Stomach (tissue), 9 donors: ENCODE measurements around the gene LRIG1. TPM values are rescaled to one million over a fixed set of nuclear protein-coding genes. Genes with fewer than 3 reads are reported as not detected.

Experiments used
- DNase-seq, 2 donors: peaks; one replicate each; pipeline versions ENCODE4 v3.0.0 to v3.0.0-alpha.2; 2013 to 2019
- H3K27ac ChIP-seq, 5 donors: fragments of 200-600 bp in 4 of 5; sonication (generic) in 4 of 5; one replicate each; pipeline ENCODE4 v1.5.1; 2013 to 2019; ENCODE audit warnings: mild to moderate bottlenecking in 1 of 5, moderate library complexity in 1 of 5
- H3K27me3 ChIP-seq, 3 donors: fragments of 200-600 bp; sonication (generic); one replicate each; pipeline ENCODE4 v1.5.1; 2017 to 2019; ENCODE audit warnings: mixed run types in 1 of 3
- H3K36me3 ChIP-seq, 4 donors: fragments of 200-600 bp; sonication (generic); 1 replicate in 3 of 4; 2 replicates in 1 of 4; pipeline ENCODE4 v1.5.1; 2016 to 2019
- H3K4me1 ChIP-seq, 4 donors: fragments of 200-600 bp; sonication (generic); one replicate each; pipeline ENCODE4 v1.5.1; 2016 to 2019
- H3K4me3 ChIP-seq, 4 donors: fragments of 200-600 bp; sonication (generic) in 3 of 4; one replicate each; pipeline ENCODE4 v1.5.1; 2016 to 2019; ENCODE audit warnings: mild to moderate bottlenecking in 1 of 4
- H3K9me3 ChIP-seq, 4 donors: fragments of 200-600 bp; sonication (generic); one replicate each; pipeline ENCODE4 v1.5.1; 2016 to 2019
- CTCF ChIP-seq, 7 experiments: fragments of 450-650 bp in 4 of 7; fragments of 200-600 bp in 3 of 7; sonication (generic) in 3 of 7; IDR thresholded peaks; one replicate each; pipeline ENCODE4 v1.5.1; 2016 to 2019; ENCODE audit warnings: antibody characterized with exemption in 7 of 7, control low read depth in 2 of 7, mild to moderate bottlenecking in 1 of 7
- EP300 ChIP-seq: sonication (generic); formaldehyde crosslinking; IDR thresholded peaks from one replicate; pipeline ENCODE4 v1.6.1; 2017; ENCODE audit warnings: antibody characterized with exemption
- POLR2A ChIP-seq, 4 donors: fragments of 450-650 bp; IDR thresholded peaks; one replicate each; pipeline ENCODE4 v1.6.1; 2016; ENCODE audit warnings: antibody characterized with exemption in 4 of 4, control low read depth in 2 of 4, mild to moderate bottlenecking in 1 of 4, moderate library complexity in 1 of 4
- POLR2AphosphoS5 ChIP-seq, 3 donors: sonication (generic); formaldehyde crosslinking; IDR thresholded peaks; one replicate each; pipeline ENCODE4 v1.6.1; 2016; ENCODE audit warnings: antibody characterized with exemption in 3 of 3
- WGBS, 5 donors: extraction: QIAGEN DNeasy Blood & Tissue Kit in 3 of 5; methylation state at CpG; one replicate each; pipeline versions ENCODE4 v1.1.5 to v1.1.7; 2013 to 2018; 5-methylcytosine and 5-hydroxymethylcytosine counted together
- intact Hi-C: fragments of 100-400 bp; cut with DNase I; formaldehyde crosslinking; loops from one replicate; pipeline ENCODE4 v1.15.1; 2023; ENCODE audit warnings: low total_unique reads
- polyA plus RNA-seq, 3 donors: library from polyadenylated mRNA; stranded (reverse); fragments of 200-250 nt; gene quantifications; one replicate each; pipeline ENCODE4 v1.2.3, GENCODE V29; 2013
- total RNA-seq, 5 donors: library from RNA; depleted of rRNA; stranded (reverse); fragments of >200 nt; gene quantifications; one replicate each; pipeline versions ENCODE4 v1.1.0 to v1.2.3, GENCODE V29; 2014 to 2016
- donor health status: healthy with polysubstance abuse.
- donor health status: Bipolar disorder and iron deficiency.
- donor health status: healthy.

LRIG1 gene
- total and polyA plus RNA-seq, 8 donors = 20.2 to 278 (median 87.0) TPM

- H3K27me3 ChIP-seq = no peaks in the 10 kb centered on the region
- peaks cover 0 to 11% (median 0%) of the 10 kb centered on the region in 4 donors for H3K36me3 ChIP-seq
- intact Hi-C loops = no loop called here
- H3K4me3 ChIP-seq = no peak overlapping the region
- H3K27ac ChIP-seq = peak overlapping the region in 3 of 5 donors; percentile 15 to 62 (median 36)
- peaks cover 39 to 98% (median 68%) of the 10 kb centered on the region in 4 donors for H3K4me1 ChIP-seq
- TF ChIP-seq POLR2AphosphoS5 (IDR thresholded peaks at IDR 0.05) = no peak
- TF ChIP-seq POLR2A (IDR thresholded peaks at IDR 0.05) = no peak
- TF ChIP-seq EP300 = no peak
- no peak for TF ChIP-seq CTCF (IDR thresholded peaks at IDR 0.05)
- WGBS, 5 donors = 74 to 93% (median 90%) methylated on average over 3 to 4 of the region's 4 CpGs
- no peaks in the 10 kb centered on the region for H3K9me3 ChIP-seq
- DNase-seq = no peak
Observed at GRCh38 chr3:66438046-66438445, 62.8 kb downstream of the LRIG1 start.

- Histone ChIP-seq H3K4me1 (peaks cover 34 to 98% (median 68%) of the 10 kb centered on the region in 4 donors), H3K9me3 (no peaks in the 10 kb centered on the region), H3K36me3 (peaks cover 0 to 11% (median 3%) of the 10 kb centered on the region in 4 donors), H3K27ac (peak overlapping the region in 2 of 5 donors; percentile 6 to 62), H3K4me3 (no peak overlapping the region), H3K27me3 (no peaks in the 10 kb centered on the region)
- intact Hi-C loops = no loop called here
- TF ChIP-seq CTCF (IDR thresholded peaks at IDR 0.05) = no peak
- TF ChIP-seq POLR2A (IDR thresholded peaks at IDR 0.05) = no peak
- no peak for TF ChIP-seq EP300
- no peak for TF ChIP-seq POLR2AphosphoS5 (IDR thresholded peaks at IDR 0.05)
- 82 to 87% (median 85%) methylated on average over 7 of the region's 7 CpGs for WGBS, 5 donors
- DNase-seq = no peak
Observed at GRCh38 chr3:66437341-66437929, 63.4 kb downstream of the LRIG1 start.

DNA sequence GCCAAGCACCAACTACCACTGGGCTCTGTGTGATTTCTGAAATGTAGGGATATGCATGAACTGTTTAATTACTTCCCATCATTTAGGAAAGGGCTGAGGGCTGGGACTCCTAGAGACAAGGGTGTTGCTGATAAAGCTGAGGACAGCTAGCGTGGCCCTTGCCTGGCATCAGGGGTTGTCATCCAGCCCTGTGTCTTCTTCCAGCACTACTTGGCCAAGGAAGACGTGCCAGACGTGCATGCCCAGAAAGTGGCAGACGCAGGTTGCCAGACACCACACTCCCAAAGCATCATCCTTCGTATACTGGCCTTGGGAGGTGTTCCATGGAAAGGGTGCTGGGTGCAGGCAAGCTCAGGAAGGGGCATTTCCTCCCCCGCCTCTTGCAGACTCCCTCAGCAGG is 64.8 kb downstream of the LRIG1 start:
- 56 to 77% (median 59%) methylated on average over 6 of the region's 6 CpGs for WGBS, 5 donors
- H3K27me3 ChIP-seq = no peaks in the 10 kb centered on the region
- intact Hi-C loops = no loop called here
- H3K9me3 ChIP-seq = no peaks in the 10 kb centered on the region
- no peak for DNase-seq
- peak overlapping the region in 2 of 5 donors; percentile 13 to 53 for H3K27ac ChIP-seq
- H3K4me3 ChIP-seq = no peak overlapping the region
- peaks cover 29 to 98% (median 59%) of the 10 kb centered on the region in 4 donors for H3K4me1 ChIP-seq
- H3K36me3 ChIP-seq = peaks cover 0 to 13% (median 8%) of the 10 kb centered on the region in 4 donors
- TF ChIP-seq POLR2AphosphoS5 (IDR thresholded peaks at IDR 0.05) = no peak
- no peak for TF ChIP-seq EP300
- no peak for TF ChIP-seq CTCF (IDR thresholded peaks at IDR 0.05)
- TF ChIP-seq POLR2A (IDR thresholded peaks at IDR 0.05) = no peak

- intact Hi-C loops = no loop called here
- Histone ChIP-seq H3K4me1 (peaks cover 17 to 98% (median 53%) of the 10 kb centered on the region in 4 donors), H3K36me3 (peaks cover 0 to 9% (median 8%) of the 10 kb centered on the region in 4 donors), H3K4me3 (no peak overlapping the region), H3K9me3 (no peaks in the 10 kb centered on the region), H3K27me3 (no peaks in the 10 kb centered on the region), H3K27ac (no peak overlapping the region)
- WGBS, 5 donors = 73 to 83% (median 80%) methylated on average over 7 of the region's 7 CpGs
- TF ChIP-seq EP300 = no peak
- TF ChIP-seq POLR2A (IDR thresholded peaks at IDR 0.05) = no peak
- no peak for TF ChIP-seq CTCF (IDR thresholded peaks at IDR 0.05)
- no peak for TF ChIP-seq POLR2AphosphoS5 (IDR thresholded peaks at IDR 0.05)
- DNase-seq = no peak
Observed at GRCh38 chr3:66434726-66435125, 66.1 kb downstream of the LRIG1 start.
